GM23248 (cell line): Measurements from ENCODE around the gene PIEZO2.

Source experiments
- EZH2 ChIP-seq: fragments of 200-600 bp; sonication (generic); IDR thresholded peaks from 2 replicates; pipeline ENCODE4 v1.6.1; 2018; ENCODE audit warnings: antibody characterized with exemption, mild to moderate bottlenecking; ENCODE audit not compliant: insufficient read depth, poor library complexity, severe bottlenecking
- EZH2phosphoT487 ChIP-seq: fragments of 200-600 bp; sonication (generic); IDR thresholded peaks from 2 replicates; pipeline ENCODE4 v1.6.1; 2018; ENCODE audit warnings: antibody characterized with exemption, moderate library complexity, mild to moderate bottlenecking, low read depth; ENCODE audit not compliant: insufficient read depth

- TF ChIP-seq EZH2 (no peak), EZH2phosphoT487 (no peak)
Measured at GRCh38 chr18:11160313-11160712, 10.9 kb upstream of the PIEZO2 start.
